DND-41 (cell line): ENCODE results near the gene RASAL2.

ENCODE experiments used
- CTCF ChIP-seq: IDR thresholded peaks from 2 replicates; pipeline ENCODE4 v1.5.1; 2012; ENCODE audit warnings: borderline replicate concordance, low read length, moderate library complexity, mild to moderate bottlenecking; ENCODE audit not compliant: poor library complexity, severe bottlenecking; ENCODE audit errors: extremely low read depth
- EZH2 ChIP-seq: IDR thresholded peaks from 3 replicates; pipeline ENCODE4 v1.6.1; 2012; ENCODE audit warnings: borderline replicate concordance, low read depth, mild to moderate bottlenecking, moderate library complexity, low read length, inconsistent platforms; ENCODE audit not compliant: severe bottlenecking

- no peak for TF ChIP-seq CTCF
- no peak for TF ChIP-seq EZH2
Measured at GRCh38 chr1:178349801-178350200, 255.9 kb downstream of the RASAL2 start.
